NT2/D1 (cell line): Measurements from ENCODE around the gene INSC.

Experiments
- SUZ12 ChIP-seq: IDR thresholded peaks from 2 replicates; pipeline ENCODE4 v1.6.1; 2011; ENCODE audit not compliant: insufficient read length, insufficient read depth; ENCODE audit errors: extremely low read depth
- YY1 ChIP-seq: IDR thresholded peaks from 2 replicates; pipeline ENCODE4 v1.6.1; 2011; ENCODE audit not compliant: insufficient read length, insufficient read depth
- ZNF274 ChIP-seq: IDR thresholded peaks from 2 replicates; pipeline ENCODE4 v1.6.1; 2011; ENCODE audit warnings: mild to moderate bottlenecking, low read depth, low read length

DNA sequence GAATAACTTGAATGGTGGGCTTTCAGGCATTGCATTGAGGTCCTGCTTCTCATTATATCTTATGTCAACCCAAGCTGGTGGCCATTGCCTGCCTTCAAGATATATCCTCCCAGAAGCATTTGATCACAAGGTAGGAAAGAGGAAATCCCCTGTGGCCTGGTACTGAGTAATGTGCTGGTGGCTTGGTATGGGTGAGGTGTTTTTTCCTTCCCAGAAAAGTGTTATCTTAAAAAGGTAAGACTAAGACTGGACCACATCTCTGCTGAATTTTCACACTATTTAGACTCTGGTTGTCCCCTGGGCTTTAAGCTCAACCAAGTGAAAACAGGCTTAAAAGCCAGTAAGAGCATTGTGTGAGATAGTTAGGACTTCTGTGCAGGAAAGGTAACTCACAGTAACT lies 3.7 kb downstream of the INSC start:
- TF ChIP-seq SUZ12 (no peak), ZNF274 (no peak), YY1 (no peak)
